Osteocyte (in vitro differentiated cells): ENCODE measurements around the gene LPXN. TPM values are rescaled to one million over a fixed set of nuclear protein-coding genes. Genes with fewer than 3 reads are reported as not detected.

Source experiments
- DNase-seq: peaks from one replicate; pipeline ENCODE4 v3.0.0; 2021; ENCODE audit warnings: mixed read lengths; ENCODE audit not compliant: unreplicated experiment; ENCODE audit errors: extremely low spot score
- H3K27ac Mint-ChIP-seq: one replicate; pipeline ENCODE4 v1.8.0; 2021; ENCODE audit warnings: mild to moderate bottlenecking, mixed read lengths; ENCODE audit not compliant: unreplicated experiment
- H3K27me3 Mint-ChIP-seq: one replicate; pipeline ENCODE4 v1.8.0; 2021; ENCODE audit warnings: mixed read lengths; ENCODE audit not compliant: unreplicated experiment
- H3K36me3 Mint-ChIP-seq: one replicate; pipeline ENCODE4 v1.8.0; 2021; ENCODE audit warnings: mixed read lengths; ENCODE audit not compliant: unreplicated experiment
- H3K4me1 Mint-ChIP-seq: one replicate; pipeline ENCODE4 v1.8.0; 2021; ENCODE audit warnings: mixed read lengths; ENCODE audit not compliant: unreplicated experiment
- H3K4me3 Mint-ChIP-seq: one replicate; pipeline ENCODE4 v1.8.0; 2021; ENCODE audit warnings: mild to moderate bottlenecking, moderate library complexity, mixed read lengths; ENCODE audit not compliant: unreplicated experiment
- H3K9me3 Mint-ChIP-seq: one replicate; pipeline ENCODE4 v1.8.0; 2021; ENCODE audit warnings: mixed read lengths; ENCODE audit not compliant: unreplicated experiment
- total RNA-seq: library from RNA; stranded (reverse); gene quantifications from 2 replicates; pipeline ENCODE4 v1.2.1, GENCODE V29; 2021
- TF ChIP-seq, protein P1 (sequence below): fragments of 200-600 bp; sonication (generic); IDR thresholded peaks from 2 replicates; pipeline ENCODE4 v1.5.0; 2021; ENCODE audit warnings: antibody characterized with exemption, mild to moderate bottlenecking, moderate library complexity

LPXN gene
- total RNA-seq, 1 donor from 2014 or later = 7.3 TPM

DNA sequence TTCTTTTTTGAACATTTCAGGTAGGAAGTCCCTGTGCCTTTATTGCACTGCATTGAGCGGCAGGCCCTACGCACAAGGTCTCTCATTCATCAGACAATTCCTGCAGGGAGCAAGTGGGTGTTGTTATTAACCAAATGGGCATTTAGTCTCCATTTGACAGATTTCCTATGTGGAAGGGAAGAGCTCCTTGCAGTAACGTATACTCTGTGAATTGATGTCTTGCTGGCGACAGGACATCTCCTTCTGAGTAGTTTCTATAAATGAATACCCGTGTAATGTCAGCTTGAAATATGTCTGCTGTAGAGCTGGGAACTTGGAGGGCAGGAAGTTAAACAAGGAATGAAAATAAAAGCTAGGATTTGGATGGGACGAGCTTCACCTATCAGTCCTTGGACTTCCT, 71.4 kb downstream of the LPXN start:
- H3K27ac Mint-ChIP-seq = no peak overlapping the region
- peaks cover 53% of the 10 kb centered on the region for H3K27me3 Mint-ChIP-seq
- no peaks in the 10 kb centered on the region for H3K9me3 Mint-ChIP-seq
- TF ChIP-seq, protein P1, sequence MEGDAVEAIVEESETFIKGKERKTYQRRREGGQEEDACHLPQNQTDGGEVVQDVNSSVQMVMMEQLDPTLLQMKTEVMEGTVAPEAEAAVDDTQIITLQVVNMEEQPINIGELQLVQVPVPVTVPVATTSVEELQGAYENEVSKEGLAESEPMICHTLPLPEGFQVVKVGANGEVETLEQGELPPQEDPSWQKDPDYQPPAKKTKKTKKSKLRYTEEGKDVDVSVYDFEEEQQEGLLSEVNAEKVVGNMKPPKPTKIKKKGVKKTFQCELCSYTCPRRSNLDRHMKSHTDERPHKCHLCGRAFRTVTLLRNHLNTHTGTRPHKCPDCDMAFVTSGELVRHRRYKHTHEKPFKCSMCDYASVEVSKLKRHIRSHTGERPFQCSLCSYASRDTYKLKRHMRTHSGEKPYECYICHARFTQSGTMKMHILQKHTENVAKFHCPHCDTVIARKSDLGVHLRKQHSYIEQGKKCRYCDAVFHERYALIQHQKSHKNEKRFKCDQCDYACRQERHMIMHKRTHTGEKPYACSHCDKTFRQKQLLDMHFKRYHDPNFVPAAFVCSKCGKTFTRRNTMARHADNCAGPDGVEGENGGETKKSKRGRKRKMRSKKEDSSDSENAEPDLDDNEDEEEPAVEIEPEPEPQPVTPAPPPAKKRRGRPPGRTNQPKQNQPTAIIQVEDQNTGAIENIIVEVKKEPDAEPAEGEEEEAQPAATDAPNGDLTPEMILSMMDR = no peak
- no peak overlapping the region for H3K4me3 Mint-ChIP-seq
- no peak for DNase-seq
- H3K36me3 Mint-ChIP-seq = no peaks in the 10 kb centered on the region
- H3K4me1 Mint-ChIP-seq = no peaks in the 10 kb centered on the region

DNA sequence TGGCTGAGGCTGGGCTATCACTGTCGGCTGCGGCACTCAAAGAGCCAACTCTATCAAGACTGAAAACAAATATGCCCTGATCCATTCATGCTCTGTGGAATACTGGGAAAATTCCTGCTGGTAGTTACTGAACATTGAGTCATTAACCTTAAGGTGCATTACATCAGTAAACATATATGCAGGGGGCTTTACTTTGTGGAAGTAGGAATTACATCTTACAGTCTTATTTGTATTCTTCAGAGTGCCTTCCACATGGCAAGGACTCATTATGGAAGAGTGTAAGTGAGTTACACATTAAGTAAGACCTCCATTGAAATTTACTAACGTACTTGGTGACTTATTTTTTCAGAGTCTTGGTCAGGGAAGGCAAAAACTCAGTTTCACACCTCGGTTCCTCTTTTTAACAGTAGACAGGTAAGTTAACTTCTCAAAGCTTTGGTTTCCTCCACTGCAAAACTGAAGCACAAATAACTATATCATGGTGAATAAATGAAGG, 72.2 kb downstream of the LPXN start:
- TF ChIP-seq, protein P1 = no peak
- no peak for DNase-seq
- Mint-ChIP-seq H3K36me3 (no peaks in the 10 kb centered on the region), H3K9me3 (no peaks in the 10 kb centered on the region), H3K27me3 (peaks cover 52% of the 10 kb centered on the region), H3K27ac (no peak overlapping the region), H3K4me3 (no peak overlapping the region), H3K4me1 (no peaks in the 10 kb centered on the region)

DNA sequence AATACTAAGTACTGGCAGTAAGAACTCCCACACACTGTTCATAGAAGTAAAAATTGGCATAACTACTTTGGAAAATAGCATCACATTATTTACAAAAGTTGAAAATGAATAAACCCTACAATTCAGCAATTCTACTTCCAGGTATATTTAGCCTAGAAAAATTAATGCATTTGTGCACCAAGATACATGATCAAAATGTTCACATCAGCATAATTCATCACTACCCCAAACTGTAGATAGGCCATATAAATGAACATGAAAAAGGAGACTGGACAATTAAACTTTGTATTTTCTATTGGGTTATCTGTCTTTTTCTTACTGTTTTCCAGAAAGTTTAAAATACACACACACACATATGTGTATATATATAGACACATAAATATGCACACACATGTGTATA, 73.7 kb downstream of the LPXN start:
- no peak overlapping the region for H3K4me3 Mint-ChIP-seq
- no peak overlapping the region for H3K27ac Mint-ChIP-seq
- H3K36me3 Mint-ChIP-seq = no peaks in the 10 kb centered on the region
- TF ChIP-seq, protein P1 = no peak
- H3K27me3 Mint-ChIP-seq = peaks cover 48% of the 10 kb centered on the region
- DNase-seq = no peak
- H3K4me1 Mint-ChIP-seq = no peaks in the 10 kb centered on the region
- H3K9me3 Mint-ChIP-seq = no peaks in the 10 kb centered on the region

DNA sequence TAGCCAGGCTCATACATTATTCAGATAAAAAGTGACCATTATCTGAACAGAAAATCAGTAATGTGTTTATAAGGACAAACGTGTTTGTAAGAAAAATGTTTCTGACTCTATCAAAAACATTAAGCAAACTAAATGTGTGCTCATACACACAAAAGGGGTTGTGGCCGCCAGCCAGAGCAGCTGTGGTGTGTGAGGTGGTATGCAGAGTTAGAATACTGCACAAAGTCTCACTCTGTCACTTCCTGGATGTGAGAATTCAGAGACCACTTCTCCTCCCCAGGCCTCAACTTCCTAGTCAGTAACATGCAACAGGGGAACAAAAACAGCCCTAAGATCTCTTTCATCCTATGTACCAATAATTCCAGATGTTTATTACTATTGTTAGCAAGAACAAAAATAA, 77.2 kb downstream of the LPXN start:
- Mint-ChIP-seq H3K4me1 (peaks cover 7% of the 10 kb centered on the region), H3K4me3 (no peak overlapping the region), H3K27ac (no peak overlapping the region), H3K36me3 (no peaks in the 10 kb centered on the region), H3K9me3 (no peaks in the 10 kb centered on the region), H3K27me3 (peaks cover 31% of the 10 kb centered on the region)
- TF ChIP-seq, protein P1 = no peak
- DNase-seq = no peak

DNA sequence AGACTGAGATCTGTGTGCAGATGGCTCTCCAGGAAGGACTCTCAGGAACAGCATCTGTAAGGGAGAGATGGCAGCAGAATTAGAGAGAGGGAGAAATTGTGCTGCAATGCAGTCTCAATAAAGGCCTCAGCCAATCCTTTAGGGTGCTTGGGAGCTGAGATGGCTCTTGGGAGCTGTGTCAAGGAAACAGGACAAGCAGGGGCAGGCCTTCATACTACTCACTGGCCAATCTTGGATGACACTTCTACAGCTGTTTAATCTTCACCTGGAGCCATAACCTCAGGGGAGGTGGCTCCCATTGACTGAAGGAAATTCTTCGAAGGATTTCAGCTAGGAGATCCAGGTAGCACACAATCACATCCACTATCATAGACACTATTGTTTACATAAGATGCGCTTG, 77.7 kb downstream of the LPXN start:
- H3K4me1 Mint-ChIP-seq = peaks cover 7% of the 10 kb centered on the region
- peaks cover 25% of the 10 kb centered on the region for H3K27me3 Mint-ChIP-seq
- no peaks in the 10 kb centered on the region for H3K9me3 Mint-ChIP-seq
- H3K36me3 Mint-ChIP-seq = no peaks in the 10 kb centered on the region
- H3K27ac Mint-ChIP-seq = no peak overlapping the region
- DNase-seq = no peak
- no peak overlapping the region for H3K4me3 Mint-ChIP-seq
- TF ChIP-seq, protein P1 = no peak
